T-helper 1 cell (primary cell): ENCODE measurements around the gene SCPEP1.
"Not testable (repeated sequence)": the region's sequence is repeated elsewhere in the genome, so short reads cannot be mapped to it uniquely, and the experiment has no call there.

ENCODE experiments used
- DNase-seq, 5 donors: peaks; one replicate each; pipeline ENCODE4 v3.0.0-alpha.2; 2012 to 2020
- total RNA-seq, 4 donors: gene quantifications; one replicate each; lab custom pipeline; 2026; lab: John Stamatoyannopoulos, UW

The SCPEP1 gene, protein sequence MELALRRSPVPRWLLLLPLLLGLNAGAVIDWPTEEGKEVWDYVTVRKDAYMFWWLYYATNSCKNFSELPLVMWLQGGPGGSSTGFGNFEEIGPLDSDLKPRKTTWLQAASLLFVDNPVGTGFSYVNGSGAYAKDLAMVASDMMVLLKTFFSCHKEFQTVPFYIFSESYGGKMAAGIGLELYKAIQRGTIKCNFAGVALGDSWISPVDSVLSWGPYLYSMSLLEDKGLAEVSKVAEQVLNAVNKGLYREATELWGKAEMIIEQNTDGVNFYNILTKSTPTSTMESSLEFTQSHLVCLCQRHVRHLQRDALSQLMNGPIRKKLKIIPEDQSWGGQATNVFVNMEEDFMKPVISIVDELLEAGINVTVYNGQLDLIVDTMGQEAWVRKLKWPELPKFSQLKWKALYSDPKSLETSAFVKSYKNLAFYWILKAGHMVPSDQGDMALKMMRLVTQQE
- total RNA-seq, result 9.4 to 17.0 (median 15.4) reads per million in 4 donors

DNA sequence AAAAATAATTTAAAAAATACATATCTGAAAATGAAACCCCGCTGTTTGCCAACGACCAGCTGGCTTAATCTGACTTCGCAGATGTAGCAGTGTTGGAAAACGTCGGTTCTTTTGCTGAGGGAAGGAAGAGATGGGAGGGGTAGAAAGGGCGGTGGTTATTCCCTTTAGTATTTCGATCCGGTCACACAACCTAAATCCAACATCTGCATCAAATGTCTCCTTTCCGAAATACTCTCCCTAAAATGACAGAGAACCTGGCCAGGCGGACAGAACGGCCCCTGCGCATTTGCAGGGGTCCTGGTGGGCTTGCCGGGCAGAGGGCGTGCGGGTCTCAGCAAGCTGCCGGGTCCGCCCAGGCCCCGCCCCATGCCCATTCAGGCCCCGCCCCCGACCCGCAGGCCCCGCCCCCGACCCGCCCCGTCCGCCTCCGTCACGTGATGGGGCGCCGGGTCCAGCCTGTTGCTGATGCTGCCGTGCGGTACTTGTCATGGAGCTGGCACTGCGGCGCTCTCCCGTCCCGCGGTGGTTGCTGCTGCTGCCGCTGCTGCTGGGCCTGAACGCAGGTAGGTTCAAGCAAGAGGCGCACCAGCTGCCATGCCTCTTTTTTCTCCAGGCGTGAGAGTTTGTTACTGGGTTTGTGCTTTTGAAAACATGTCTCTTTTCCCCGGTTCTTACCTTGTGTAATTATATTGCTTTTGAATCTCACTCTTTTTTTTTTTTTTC is at the start of gene SCPEP1:
SCPEP1 (plus strand) TSS at position 459 of the 723 bp plus-strand sequence; CDS start at position 488, 29 bp downstream.
- peak; percentile 73 to 82 (median 77) for DNase-seq

DNA sequence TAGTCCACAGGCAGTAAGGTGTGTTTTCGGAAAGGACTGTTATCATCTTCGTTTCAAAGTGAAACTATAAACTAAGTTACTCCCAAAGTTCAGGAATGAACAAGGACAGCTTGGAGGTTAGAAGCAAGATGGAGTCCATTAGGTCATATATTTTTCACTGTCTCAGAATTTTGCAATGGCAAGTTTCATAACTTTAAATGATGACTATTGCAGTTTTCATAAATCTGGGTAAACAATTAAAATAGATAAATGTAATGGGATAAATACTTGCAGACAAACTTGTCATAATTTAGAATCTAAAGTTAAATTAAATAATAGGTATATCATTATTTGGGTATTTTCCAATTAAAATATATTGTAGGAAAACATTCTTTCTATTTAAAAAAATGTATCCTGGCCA is 49.3 kb upstream of the SCPEP1 start:
- no peak for DNase-seq

DNA sequence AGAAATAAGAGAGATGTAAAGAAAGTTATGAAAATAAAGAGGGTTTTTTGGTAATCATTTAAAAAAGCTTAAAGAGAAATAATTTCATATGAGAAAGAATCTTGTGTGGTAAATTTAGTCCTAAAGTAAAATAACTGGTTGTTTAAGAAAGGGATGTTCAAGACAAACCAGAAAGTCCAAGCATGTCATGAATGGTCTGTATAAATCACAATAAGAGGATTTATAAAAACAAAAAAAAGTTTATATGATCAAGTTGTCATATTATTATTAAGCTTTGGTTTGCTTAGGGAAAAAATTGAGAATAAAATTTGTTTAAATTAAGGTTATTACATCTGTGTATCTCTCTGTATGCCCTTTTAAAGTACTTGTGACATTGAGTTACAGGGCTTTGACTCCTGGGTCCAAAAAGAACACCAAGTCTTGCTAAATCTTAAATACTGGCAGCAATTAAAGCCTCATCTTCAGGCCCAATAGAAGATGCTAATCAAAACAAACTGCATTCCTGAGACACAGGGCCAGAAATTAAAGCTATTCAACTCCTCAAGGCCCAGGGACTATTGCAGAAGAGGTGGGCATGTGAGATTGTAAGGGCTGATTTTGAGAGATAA is 48.5 kb upstream of the SCPEP1 start:
- DNase-seq, result no peak

DNA sequence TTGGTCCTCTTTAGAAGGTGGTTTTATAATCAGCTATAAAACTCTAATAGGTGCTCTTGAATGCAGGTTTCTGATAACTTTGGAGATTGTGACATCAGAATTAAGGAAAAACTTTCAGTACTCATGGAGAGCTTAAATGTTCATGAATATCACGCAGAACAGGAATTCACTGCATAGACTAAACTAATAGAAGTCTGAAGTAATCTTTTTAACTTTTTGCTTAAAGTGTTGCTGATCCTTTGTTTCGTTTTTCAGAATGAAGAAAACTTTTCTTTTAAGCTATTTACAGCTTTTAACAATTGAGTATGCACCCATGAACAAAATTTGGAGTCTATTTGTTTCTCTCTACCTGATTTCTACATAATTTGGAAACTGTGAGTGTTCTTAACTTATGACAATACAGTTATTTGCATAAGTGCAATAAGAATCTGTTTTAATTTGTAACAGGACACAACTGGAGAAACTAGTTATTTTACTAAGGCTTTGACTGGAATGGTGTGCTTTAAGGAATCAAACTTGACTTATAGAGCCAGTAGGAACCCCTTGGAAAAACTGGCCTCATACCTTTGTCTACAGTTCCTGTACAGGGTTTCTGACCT is 47.1 kb upstream of the SCPEP1 start:
- DNase-seq, result no peak

DNA sequence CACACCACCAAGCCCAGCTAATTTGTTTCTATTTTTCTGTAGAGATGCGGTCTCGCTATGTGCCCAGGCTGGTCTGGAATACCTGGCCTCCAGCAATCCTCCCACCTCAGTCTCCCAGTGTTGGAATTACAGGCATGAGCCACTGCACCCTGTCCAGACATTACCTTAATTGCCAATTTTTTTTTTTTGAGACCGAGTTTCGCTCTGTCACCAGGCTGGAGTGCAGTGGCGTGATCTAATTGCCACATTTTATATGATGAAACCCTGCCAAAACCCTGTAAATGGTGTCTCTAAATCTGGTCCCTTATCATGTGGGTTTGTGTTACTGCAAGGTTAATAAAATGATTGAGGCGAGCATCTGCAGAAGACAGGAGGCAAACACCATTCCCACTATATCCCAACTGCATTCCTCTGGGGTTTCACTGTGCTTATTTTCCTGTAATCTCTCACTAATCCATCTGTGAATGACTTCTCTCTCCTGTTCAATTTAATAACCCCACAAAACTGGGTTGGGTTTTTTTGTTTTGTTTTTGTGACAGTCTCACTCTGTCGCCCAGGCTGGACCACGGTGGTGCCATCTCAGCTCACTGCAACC is 44.7 kb upstream of the SCPEP1 start:
- no peak for DNase-seq

DNA sequence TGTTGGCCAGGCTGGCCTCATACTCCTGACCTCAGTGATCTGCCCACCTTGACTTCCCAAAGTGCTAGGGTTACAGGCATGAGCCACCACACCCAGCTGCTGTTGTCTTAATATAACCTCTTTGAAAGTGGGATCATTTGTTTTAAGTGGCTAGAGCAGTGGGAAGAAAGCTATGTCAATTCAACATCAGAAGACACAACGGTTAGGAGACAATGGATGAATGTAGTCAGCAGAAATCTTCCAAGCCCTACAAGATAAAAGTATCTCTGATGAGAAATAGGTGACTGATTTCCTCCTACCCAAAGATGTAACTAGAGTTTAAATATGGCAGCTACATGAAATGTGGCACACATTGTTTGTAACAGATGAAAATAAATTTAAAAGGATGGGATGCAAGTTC is 44.1 kb upstream of the SCPEP1 start:
- no peak for DNase-seq

DNA sequence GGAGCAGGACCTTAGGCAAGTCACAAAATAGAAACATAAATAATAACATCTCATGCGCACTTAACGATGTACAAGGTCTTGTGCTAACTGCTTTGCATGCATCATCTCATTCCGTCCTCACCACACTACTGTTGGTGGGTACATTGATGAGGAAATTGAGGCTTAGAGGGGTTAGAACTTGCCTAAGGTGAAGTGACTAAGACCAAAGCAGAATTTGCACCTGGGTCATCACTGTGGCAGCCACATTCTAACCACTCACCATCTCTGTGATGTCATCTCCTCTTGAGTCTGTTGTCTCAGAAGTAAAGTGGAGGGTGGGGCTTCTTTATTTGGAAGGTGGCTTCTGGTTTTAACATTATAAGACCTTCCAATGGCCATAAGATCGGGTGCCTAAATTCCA is 43.7 kb upstream of the SCPEP1 start:
- DNase-seq, result peak in 1 of 5 donors; percentile 20

DNA sequence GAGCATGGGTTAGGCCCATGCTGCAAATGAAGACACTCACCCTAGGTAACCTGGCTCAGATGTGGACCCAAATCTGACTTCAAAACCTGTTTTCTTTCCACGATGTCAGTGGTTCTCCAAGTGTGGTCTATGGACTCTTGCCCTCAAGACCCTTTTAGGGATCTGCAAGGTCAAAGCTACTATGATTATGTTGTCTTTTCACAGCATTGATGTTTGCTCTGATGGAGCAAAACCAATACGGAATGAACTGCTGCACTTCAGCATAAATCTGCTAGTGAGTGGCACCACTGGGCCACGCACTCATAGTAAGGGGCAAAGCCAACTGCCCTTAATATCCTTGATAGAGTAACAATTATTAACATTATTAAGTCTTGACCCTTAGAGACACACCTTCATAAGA is 42.5 kb upstream of the SCPEP1 start:
- no peak for DNase-seq

DNA sequence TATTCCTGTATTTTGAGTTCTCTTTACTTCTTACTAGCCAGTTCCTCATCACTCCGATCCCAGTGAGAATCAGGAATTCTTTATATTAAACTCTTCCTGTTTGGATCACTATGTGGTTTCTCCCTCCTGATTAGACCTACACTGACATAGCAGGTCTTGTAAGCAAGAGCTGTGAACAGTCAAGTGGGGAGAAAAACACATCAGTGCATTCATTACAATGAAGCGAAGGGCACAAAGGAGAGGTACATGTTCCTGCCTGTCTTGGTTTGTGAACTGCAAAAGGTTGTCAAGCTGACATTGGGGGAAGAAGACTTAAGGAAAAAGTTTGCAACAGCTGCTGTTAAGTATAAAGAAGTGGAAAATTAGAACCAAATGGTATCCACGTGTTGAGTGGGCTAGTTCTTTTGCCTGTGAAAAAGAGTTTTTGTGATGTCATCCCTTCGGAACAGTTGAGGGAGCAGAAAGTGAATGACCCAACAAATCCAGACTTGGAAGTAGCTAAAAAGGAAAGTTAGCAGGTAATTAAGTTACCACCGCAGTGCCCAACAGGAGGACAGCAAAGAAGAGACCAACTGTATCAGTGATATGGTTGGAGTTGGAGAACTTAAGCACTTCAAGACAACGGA is 41.1 kb upstream of the SCPEP1 start:
- no peak for DNase-seq

DNA sequence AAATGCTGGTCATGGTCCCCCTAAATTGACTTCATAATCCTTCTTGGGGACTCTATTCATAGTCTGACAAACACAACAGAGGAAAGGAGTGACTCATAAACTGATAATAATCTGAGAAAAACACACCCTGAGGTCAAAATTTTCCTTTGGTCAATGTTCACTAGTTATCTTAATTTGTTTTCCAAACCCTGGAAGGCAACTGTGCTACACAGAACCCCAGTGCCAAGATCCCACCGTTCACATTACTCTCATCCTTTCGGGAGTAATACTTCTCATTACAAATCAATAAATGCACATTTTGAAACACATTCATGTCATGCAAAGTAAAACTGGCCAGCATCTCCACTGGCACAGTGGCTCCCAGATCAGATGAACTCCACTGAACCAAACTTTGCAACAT is 40.2 kb upstream of the SCPEP1 start:
- DNase-seq, result no peak

DNA sequence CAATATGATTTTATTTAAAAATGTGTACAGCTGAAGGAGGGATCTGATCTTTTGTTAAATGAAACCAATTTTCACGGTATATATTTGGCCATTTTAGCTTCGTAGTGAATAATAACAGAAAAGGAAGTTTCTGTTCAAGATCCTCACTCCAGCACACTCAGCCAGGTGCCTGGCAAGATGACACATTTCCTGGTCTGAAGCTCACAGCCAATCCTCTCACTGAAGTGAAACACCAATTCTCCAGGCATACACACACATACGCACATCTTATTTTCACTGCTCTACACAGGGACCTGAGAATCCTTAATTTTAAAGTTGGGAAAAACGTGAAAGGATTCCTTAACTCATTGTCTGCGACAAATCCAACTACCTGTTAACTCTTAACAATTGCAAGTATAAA is 39.7 kb upstream of the SCPEP1 start:
- not testable (repeated sequence) for DNase-seq

DNA sequence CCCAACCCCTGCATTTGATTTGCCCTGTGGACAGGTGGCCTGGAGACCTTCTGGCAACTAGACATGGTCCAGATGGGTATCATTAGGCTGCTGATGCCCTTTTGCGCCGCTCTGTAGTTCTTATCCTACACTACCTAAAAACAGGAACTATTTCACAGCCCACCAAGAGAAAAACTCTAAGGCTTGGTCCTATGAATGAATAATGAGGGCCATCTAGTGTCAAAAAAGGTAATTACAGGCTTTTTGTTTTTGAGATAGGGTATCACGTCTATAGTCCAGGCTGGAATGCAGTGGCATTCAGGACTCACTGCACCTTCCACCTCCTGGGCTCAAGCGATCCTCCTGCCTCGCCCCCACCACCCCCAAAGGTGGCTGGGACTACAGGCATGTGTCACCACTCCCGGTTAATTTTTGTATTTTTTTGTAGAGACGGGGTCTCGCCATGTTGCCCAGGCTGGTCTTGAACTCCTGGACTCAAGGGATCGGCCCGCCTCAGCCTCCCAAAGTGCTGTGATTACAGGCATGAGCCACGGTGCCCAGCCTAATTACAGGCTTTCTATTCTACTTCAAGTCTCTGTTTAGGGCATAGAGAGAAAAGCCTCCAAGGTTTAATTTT is 38.0 kb upstream of the SCPEP1 start:
- DNase-seq, result peak in 1 of 5 donors; percentile 51

DNA sequence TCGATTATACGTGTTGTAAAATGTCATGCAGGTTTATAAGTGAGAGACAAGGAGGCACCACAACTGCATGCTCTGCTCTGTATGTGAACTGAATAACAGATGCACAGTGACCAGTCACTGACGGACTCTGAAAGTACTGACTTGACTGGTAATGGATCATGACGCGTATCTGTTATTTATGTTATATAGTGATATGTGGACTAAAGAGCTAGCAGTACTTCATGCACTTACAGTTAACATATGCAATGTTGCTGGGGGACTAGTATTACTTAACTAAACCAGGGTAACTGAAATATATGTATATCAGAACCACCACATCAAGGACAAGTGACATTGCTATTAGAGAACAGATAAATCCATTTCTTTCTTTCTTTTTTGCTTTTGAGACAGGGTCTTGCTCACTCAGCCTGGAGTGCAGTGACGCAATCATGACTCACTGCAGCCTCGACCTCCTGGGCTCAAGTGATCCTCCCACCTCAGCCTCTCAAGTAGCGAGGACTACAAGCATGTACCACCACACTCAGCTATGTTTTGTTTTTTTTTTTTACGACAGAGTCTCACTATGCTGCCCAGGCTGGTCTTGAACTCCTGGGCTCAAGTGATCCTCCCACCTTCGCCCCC is 34.3 kb upstream of the SCPEP1 start:
- no peak for DNase-seq

DNA sequence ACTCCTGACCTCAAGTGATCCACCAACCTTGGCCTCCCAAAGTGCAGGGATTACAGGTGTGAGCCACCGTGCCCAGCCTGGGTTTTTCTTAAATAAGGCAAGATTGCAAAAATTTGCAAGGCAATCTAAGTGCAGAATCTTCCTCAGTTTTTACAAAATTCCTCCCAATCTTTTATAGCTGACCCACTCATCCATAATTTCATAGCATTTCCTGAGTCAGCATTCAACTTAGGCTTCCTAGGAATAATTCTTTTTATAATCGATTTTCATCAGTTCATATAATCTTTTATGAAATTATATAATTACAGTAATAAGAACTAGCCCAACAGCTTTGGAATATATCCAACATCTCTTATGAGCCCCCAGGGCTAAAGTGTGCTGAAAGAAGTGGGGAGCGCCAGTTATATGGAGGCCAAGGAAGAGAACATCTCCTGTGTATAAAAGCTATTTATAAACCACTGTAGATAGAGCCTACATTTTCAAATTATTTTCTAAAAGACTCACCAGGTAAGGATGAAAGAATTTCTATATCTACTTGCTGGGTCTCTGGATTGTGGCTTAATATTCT is 31.9 kb upstream of the SCPEP1 start:
- no peak for DNase-seq

DNA sequence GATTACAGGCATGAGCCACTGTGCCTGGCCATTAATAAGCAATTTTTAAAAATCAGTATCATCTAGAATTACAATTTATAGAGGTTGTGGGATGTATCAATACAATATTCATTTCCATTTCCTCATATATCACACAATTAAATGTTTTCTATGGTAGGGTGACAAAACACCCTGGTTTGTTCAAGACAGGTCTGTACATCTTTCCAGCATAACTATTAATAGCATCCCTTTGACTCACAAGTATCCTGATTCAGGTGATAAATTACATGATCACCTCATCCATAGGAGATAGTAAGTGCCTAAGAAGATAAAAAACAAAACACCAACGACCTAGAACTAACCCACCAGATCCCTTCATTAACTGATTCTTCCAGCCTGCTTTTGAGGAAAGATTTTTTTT is 30.2 kb upstream of the SCPEP1 start:
- no peak for DNase-seq

DNA sequence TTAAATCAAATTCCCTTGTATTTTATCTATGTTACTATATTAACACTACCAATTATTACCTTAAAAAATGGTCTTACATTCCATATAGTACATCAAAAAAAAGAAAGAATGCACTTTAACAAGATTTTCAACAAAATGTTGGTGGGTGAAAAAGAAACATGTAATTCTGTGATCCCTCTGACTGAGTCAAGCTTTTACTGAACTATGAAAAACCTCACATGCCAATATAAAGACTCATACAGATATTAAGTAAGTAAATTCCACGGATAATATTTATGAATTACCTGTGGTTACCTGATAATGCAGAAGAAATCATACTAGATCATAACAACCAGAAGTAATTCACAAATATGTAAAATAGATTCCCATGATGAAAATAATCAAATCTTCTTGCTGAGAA is 29.4 kb upstream of the SCPEP1 start:
- DNase-seq, result no peak

DNA sequence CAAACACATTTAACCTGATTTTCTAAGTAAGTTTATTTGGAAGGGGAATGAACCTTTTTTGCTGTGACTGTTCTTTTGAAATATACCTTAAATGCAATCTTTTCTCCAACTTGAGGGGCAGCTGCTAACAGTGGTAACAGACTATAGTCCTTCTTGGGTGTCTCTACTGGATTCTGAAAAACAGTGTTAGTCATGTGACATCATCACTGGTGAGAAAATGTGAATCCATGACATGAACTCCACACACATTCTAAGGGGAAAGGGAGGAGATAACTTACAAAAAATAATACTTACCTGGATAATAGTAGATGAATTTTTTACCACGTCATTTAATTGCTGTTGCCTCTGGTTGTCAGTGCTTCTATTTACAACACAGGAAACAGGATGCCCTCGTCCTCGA is 28.3 kb upstream of the SCPEP1 start:
- DNase-seq, result no peak

DNA sequence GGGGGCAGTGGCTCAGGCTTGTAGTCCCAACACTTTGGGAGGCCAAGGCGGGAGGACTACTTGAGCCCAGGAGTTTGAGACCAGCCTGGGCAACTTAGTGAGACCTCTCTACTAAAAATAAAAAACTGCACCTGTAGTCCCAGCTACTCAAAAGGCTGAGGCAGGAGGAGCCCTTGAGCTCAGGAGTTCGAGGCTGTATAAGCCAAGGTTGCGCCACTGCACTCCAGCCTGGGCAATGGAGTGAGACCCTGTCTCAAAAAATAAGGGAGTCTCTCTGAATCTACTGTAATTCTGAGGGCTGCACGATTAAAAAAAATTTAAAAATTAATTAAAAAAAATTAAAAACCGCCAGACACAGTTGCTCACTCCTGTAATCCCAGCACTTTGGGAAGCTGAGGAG is 20.9 kb upstream of the SCPEP1 start:
- no peak for DNase-seq

DNA sequence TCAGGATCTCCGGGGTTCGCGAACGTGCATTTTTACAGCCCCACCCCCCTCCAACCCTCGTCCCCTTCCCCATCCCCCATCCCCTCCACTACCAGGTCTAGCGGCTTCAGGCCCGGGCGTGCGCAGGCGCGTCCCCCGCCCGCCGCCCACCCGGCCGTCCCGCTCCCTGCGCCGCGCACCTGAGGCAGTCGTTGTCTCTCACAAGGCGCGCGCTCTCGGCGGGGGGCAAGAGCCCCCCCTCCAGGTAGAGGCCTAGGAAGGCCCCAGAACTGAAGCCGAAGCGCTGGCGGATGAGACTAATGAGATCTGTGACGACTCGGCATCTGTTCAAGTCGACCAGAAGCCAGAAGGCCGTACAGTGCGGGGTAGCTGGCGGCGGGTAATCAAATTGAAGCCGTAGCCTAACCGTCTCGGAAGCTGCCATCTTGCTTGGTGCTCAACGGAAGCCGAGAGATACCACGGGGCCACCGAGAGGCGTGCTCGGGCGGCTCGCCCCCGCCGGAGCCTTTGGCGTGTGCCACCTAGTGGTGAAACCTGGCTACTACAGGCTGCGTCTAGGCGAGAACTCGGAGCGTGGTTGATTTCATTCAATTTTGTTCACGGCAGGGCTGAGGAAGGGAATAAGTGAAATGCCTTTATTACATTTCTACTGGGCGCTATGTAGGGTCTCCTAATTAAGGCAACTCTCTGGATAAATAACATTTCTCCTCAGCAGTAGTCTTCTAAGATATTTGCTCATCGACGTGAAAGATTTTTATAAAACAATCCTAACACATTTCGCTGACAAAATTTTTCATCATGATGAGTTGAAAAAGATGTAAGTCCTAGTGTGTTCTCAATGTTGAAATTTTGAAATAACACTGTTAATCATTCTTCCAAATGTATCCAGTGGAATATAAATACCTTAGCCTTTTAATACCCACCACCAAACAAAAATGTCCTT is 17.1 kb upstream of the SCPEP1 start, which contains the start of gene COIL:
COIL (minus strand) TSS at position 455 of the 943 bp plus-strand sequence; CDS start at position 424, 31 bp downstream.
- DNase-seq, result peak; percentile 79 to 92 (median 90)

DNA sequence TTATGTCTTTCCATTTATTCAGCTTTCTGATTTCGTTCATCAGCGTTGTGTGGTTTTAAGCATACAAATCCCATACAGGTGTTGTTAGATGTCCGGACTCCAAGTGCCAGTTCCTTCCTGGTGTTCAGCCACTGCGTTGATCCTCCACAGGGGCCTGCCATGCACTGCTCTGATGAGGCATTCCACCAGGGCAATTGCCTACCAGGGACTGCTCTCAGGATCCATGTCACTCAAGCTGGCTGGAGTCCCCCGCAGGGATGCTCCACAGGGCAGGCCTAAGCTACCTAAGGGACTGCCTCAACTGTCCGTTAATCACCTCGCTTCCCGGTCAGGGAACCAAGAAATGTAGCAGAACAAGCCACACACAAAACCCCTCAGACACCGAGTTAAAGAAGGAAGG is 12.7 kb upstream of the SCPEP1 start:
- not testable (repeated sequence) for DNase-seq
